ENCODE data around the gene PTGDR.

The PTGDR gene

DNA sequence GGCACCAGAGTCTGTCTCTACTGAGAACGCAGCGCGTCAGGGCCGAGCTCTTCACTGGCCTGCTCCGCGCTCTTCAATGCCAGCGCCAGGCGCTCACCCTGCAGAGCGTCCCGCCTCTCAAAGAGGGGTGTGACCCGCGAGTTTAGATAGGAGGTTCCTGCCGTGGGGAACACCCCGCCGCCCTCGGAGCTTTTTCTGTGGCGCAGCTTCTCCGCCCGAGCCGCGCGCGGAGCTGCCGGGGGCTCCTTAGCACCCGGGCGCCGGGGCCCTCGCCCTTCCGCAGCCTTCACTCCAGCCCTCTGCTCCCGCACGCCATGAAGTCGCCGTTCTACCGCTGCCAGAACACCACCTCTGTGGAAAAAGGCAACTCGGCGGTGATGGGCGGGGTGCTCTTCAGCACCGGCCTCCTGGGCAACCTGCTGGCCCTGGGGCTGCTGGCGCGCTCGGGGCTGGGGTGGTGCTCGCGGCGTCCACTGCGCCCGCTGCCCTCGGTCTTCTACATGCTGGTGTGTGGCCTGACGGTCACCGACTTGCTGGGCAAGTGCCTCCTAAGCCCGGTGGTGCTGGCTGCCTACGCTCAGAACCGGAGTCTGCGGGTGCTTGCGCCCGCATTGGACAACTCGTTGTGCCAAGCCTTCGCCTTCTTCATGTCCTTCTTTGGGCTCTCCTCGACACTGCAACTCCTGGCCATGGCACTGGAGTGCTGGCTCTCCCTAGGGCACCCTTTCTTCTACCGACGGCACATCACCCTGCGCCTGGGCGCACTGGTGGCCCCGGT, at the start of gene PTGDR:
TSS of gene PTGDR (plus strand) at position 198 of the 778 bp plus-strand sequence. CDS start at position 315, 117 bp downstream.
- no peak for DNase-seq (ENCODE audit: low spot score)

DNA sequence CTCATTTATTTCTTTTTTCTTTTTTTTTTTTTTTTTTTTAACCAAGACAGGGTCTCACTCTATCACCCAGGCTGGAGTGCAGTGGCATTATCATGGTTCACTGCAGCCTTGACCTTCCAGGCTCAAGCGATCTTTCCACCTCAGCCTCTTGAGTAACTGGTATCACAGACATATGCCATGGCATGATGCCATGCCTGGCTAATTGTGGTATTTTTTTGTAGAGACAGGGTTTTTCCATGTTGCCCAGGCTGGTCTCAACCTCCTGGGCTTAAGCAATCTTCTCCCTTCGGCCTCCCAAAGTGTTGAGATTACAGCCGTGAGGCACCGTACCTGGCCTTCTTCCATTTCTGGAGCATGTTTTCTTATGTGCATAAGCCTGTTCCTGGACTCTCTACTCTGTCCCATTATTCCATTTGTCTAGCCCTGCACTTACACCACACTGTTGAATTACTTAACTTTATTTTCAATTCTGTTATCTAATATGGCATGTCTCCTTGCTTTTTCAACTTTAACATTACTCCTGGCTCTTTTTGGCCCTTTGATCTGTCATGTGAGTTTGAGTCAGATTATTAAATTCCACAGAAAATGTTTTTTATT, 47.9 kb upstream of the PTGDR start:
- DNase-seq (ENCODE audit: low spot score): no peak

DNA sequence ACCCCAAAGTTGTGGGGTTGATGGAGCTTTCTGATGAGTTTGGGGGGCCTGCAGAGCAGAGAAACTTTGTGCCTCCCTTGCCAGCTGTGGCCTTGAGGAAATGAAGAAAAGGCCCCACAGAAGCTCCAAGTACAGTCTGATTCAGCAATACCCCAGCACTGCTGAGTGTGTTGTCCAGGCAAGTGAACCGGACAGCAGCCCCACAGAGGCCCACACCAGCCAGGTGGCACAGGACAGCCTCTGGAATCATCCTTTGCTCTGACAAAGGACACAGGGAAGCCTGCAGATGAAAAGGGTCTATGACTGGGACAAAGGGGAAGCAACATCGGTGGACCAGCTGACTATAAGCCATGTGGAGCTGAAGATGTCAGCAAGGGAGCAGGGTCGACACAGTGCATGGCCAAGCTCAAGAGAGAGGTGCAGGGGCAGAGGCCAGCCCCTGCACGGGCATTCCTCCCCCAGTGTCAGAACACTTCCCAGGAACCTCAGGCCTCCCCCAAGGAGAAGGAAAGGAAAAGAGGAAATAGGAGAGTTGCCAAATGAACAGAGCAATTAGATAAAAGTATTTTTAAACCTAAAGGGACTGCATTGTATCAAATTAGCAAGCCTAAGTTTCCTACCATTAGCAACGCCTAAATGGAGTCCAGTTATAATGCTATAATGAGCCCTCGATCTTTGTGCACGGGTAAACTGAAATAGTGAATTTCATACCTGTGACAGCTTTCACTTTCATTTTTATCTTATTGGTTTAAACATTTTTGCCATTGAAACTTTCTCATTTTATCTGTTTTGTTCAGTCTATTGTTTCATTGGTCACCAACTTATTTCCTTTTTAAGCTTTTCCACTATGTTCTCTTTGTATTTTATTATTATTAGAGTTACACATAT, 46.3 kb upstream of the PTGDR start:
- DNase-seq (ENCODE audit: low spot score): no peak

DNA sequence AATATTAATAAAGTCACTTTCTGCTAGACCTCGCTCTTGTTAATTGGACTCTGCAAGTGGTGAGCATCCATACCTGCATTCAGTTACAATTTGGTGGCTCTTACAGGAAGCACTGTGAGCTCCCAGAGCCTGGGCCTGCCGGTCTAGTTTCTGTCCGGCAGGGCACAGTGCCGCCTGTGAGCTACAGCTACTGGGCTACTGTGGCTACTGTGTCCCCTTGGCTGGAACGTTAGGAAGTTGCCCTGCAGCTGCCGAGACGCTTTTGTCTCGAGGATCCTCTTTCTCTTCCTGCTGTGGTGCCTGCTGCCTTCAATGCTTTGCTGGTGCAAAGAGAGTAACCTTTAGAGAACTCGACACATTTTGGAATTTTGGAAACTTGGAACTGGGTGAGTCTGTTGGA, 44.6 kb upstream of the PTGDR start:
- no peak for DNase-seq (ENCODE audit: low spot score)

DNA sequence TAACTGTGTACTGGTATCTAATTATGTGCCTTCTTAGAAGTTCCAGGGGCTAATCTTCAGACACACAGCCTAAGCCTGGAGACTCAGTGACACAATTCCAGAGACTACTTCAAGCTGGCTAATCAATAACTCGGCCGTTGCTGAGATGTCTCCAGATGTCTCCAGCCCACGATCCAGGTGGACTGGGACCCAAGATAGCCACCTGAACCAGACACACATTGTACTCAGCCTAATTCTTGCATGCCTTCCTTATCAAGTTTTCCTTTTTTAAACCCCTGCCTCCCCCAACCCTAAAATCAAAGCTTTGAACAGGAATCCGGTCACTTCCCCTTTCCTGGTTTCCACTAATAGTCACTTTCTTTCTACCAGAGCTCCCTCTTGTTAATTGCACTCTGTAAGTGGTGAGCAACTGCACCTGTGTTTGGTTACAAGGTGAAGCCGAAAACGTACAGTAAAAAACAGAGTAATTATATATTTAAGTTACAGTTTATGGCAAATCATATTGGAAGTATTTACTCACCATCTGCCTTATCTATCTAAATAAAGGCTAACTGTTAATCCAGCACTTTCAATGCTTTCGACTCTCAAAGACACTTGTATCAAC, 39.8 kb upstream of the PTGDR start:
- DNase-seq (ENCODE audit: low spot score): no peak

- DNase-seq (ENCODE audit: low spot score): no peak
These were observed 33.8 kb upstream of the PTGDR start for GRCh38 chr14:52233693-52234092.

DNA sequence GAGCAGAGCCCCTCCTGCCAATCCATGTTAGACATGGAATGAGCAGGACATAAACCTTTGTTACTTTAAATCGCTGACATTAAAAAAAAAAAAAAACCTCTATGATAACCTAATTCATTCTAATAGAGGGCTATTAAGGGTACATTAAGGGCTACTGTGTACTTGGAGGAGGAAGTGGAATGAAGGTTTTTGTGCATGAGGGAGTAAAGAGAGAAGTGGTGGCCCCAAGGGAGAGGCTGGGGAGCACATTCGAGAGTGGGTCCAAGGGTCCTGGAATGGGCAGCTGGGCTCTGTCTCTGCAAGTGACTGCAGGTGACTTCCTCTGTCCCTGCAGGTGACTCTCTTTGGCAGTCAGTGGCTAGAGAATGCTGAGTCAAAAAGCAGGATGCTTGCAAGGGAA, 32.1 kb upstream of the PTGDR start:
- DNase-seq (ENCODE audit: low spot score): no peak

DNA sequence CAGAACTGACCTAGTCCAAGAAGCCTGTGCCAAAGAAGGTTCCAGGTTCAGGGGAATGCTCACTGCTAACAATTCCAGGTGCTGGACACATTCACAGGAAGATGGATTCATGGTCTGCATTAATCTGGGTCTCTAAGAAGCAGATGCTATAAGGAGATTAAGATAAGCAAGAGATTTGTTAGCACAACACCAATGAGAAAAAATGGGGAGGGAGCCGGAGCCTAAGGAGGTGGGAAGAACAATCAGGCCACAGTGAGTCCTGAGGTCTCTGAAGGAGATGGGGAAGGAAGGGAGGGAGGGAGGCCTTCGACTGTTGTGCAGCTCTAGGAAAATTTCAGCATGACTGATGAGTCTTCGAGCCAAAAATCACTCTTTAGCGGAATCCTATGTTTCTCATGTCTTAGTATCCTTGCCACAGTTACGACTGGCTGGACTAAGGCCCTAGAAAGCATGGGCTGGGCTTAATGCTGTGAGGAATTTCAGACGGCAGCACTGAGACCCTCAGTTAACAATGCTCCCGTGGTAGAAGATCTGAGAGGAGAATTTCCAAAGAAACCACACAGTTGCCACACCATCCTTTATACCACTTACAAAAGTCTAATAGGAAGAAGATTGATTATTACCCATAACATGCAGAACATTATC, 31.5 kb upstream of the PTGDR start:
- no peak for DNase-seq (ENCODE audit: low spot score)

DNA sequence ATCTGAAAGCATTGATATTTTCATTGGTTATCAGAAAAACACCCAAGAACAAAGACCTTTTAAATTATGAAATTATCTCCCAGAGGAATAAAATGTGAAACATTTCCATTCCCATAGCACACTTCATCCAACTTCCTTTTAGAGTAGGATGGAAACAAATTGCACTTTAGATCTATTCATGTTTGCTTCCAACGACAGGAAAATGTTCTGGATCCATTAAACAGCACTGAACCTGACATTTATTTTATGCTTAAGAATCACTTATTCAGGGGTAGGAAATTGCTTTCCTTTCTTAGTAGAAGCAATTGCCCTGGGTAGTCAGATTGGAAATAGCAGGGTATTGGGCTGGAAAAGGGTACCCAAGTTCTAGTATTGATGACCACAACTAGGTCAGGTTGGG, 28.8 kb upstream of the PTGDR start:
- no peak for DNase-seq (ENCODE audit: low spot score)

DNA sequence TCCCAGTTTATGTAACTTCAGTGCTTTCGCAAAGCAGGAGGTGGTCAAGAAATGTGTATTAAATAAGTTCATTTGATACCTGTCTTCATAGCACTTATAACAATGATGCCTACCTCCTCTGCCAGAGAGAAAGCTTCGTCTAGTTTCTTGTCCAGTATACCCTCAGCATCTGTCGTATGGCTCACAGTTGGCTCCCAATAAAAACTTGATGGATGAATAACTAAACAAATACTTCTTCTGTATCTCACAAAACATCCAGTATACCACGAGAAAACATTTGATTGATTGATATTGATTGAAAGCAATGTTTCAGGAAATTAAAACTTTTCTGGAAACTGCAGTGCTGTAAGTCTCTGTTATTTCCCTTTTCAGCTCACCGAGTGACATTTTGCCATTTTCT, 26.9 kb upstream of the PTGDR start:
- DNase-seq (ENCODE audit: low spot score): no peak

- no peak for DNase-seq (ENCODE audit: low spot score)
These were observed 26.3 kb upstream of the PTGDR start for GRCh38 chr14:52241087-52241793.

DNA sequence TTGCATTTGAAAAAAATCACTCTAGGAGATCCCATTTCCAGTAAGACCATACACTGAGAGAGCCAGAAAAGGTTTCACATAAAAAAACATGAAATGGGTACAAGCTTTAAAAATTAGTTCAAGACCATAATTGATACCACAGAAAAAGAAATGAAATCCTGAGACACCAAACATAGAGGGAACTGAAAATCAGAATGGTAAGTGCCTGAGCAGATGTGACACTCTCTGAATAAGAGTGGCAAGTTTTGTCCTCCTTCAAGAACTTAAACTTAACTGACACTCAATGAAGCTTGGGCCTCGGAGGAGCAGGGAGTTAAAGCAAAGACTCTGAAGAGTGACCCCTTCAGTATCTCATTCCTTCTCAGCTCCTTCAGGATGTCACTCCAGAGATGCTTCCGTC, 23.2 kb upstream of the PTGDR start:
- DNase-seq (ENCODE audit: low spot score): no peak

- DNase-seq (ENCODE audit: low spot score): no peak
These were observed 22.5 kb upstream of the PTGDR start for GRCh38 chr14:52244997-52245396.

DNA sequence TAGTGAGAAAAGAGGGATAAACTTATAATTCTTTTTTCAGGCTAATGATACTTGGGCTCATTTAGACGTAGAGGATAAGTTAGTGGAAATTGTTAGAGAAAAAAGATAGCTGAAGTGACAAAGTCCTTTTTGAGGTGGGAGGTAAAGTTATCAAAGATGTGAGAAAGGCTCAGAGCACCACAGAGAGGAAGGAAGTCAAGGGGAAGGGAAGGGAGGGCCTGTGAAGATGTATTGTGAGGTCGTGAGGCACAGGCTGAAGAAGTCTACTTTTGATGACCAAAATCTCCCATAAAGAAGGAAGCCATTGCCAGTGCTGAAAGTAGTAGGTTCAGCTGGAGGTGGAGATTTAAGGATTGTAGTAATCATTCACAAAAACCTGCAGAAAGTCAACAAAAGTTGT, 19.4 kb upstream of the PTGDR start:
- no peak for DNase-seq (ENCODE audit: low spot score)

- no peak for DNase-seq (ENCODE audit: low spot score)
These were observed 15.8 kb upstream of the PTGDR start for GRCh38 chr14:52251724-52252123.

DNA sequence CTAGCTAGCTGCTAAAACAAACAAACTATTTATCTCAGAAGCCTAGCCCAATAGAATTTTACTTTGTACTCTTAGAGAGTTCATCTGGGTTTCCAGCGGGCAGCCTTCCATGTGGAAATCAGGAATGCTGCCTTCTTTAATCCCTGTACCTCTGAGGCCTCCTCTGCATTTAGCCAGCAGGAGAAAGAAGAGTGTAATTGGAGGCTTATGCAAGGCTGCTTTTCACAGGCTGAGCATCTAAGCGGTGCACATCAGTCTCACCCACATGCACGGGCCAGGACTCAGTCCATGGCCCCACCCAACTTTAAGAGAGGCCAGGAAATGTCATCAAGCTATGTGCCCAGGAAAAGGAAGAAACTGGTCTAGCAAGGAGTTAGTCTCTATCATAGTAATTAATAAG, 14.0 kb upstream of the PTGDR start:
- no peak for DNase-seq (ENCODE audit: low spot score)

DNA sequence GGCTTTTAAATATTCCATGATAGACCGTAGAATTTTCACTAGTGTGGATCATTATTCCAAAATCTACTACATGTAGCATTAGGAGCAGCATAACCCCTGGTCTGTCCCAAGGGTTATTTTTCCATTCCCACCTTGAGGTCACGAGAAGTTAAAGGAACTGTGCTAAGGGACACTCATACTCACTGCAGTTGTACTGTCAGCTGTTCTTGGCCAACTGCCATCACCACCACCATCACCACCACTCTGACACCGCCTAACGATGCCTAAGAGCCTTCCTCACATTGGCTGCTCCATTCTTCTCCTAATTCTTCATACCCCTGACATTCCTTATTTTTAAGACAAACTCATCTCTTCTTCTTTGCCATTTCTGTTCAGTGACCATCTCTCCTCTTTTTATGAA, 13.4 kb upstream of the PTGDR start:
- no peak for DNase-seq (ENCODE audit: low spot score)

DNA sequence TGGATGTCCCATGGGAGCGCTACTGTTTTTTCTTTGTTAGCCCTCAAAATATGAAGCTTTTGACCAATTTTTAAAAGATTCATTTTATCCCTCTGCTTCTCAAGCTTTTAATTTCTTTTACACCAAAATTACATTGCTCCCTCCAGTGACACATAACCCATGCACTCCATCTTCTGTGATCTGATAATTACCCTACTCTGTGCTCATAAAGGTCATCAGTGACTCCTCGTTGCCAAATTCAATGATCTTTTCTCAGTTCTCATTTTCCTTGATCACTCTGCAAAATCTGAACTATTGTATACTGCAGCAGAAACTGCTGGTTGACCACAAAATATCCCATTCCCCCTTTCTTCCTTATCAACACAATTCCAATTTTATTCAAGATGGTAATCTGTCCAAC, 8.7 kb upstream of the PTGDR start:
- DNase-seq (ENCODE audit: low spot score): no peak

- DNase-seq (ENCODE audit: low spot score): no peak
These were observed 8.1 kb upstream of the PTGDR start for GRCh38 chr14:52259434-52259833.

DNA sequence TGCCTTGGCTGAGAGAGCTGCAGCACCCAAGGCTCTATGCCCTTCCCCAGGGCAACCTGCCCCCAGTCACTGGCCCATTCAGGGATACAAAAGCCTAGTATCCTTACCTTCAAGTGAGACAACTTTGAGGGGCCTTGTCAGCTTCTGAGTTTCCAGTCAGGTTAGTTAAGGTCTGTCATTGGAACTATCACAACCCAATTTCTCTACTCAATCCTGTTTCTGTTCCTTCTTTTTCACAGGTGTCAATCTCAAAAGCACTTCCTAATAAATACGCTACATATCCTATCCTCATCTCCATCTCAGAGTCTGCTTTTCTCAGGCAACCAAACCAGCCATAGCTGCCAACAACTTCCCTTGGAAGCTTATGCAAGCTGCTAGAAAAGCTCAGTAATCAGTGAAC, 4.9 kb upstream of the PTGDR start:
- no peak for DNase-seq (ENCODE audit: low spot score)

GRCh38 chr14:52263190-52263589, 4.3 kb upstream of the PTGDR start:
- DNase-seq (ENCODE audit: low spot score): no peak

All from hematopoietic multipotent progenitor cell treated with erythropoietin and hydrocortisone succinate and interleukin-3 and kit ligand, for 17 days (in vitro differentiated cells).